ENCODE data around the gene KRT85.

GRCh38 chr12:52356762-52357580 is 10.3 kb downstream of the KRT85 start:
- TF ChIP-seq EZH2 (IDR thresholded peaks at IDR 0.05; ENCODE audit: insufficient read depth, low read length) (no peak), CTCF (IDR thresholded peaks at IDR 0.05; ENCODE audit: insufficient read depth, low read depth, low read length) (no peak)

Measured in astrocyte (in vitro differentiated cells and primary cell).